Mesenchymal stem cell (in vitro differentiated cells and primary cell): ENCODE measurements around the gene TMEM182.

Experiments
- DNase-seq: peaks from one replicate; pipeline ENCODE4 v3.0.0-alpha.2; 2013
- H2AFZ ChIP-seq: one replicate; pipeline ENCODE4 v1.6.1; 2013; ENCODE audit warnings: low read depth, mild to moderate bottlenecking, control low read depth, inconsistent platforms, low read length, moderate library complexity
- H2AK5ac ChIP-seq: 2 replicates; pipeline ENCODE4 v1.6.1; 2013; ENCODE audit warnings: low read length, moderate library complexity, mild to moderate bottlenecking, inconsistent platforms; ENCODE audit not compliant: severe bottlenecking
- H2BK120ac ChIP-seq: one replicate; pipeline ENCODE4 v1.6.1; 2013; ENCODE audit warnings: low read depth, mild to moderate bottlenecking, inconsistent platforms, low read length, moderate library complexity
- H2BK12ac ChIP-seq, 2 experiments: one replicate each; pipeline ENCODE4 v1.6.1; 2013; ENCODE audit warnings: inconsistent platforms in 2 of 2, low read length in 2 of 2, mild to moderate bottlenecking in 2 of 2, moderate library complexity in 2 of 2, control low read depth in 1 of 2
- H2BK15ac ChIP-seq: one replicate; pipeline ENCODE4 v1.6.1; 2013; ENCODE audit warnings: mild to moderate bottlenecking, low read depth, inconsistent platforms; ENCODE audit not compliant: poor library complexity, severe bottlenecking
- H2BK5ac ChIP-seq: 2 replicates; pipeline ENCODE4 v1.6.1; 2013; ENCODE audit warnings: low read depth, mild to moderate bottlenecking, low read length, control low read depth, inconsistent platforms; ENCODE audit not compliant: poor library complexity, severe bottlenecking
- H3K14ac ChIP-seq, 2 experiments: one replicate each; pipeline ENCODE4 v1.6.1; 2013; ENCODE audit warnings: inconsistent platforms in 2 of 2, low read length in 2 of 2, control low read depth in 1 of 2, mild to moderate bottlenecking in 1 of 2, moderate library complexity in 1 of 2
- H3K18ac ChIP-seq, 2 experiments: one replicate each; pipeline ENCODE4 v1.6.1; 2013; ENCODE audit warnings: inconsistent platforms in 2 of 2, low read length in 2 of 2, control low read depth in 1 of 2, low read depth in 1 of 2, mild to moderate bottlenecking in 1 of 2
- H3K23ac ChIP-seq, 2 experiments: one replicate each; pipeline ENCODE4 v1.6.1; 2013; ENCODE audit warnings: inconsistent platforms in 2 of 2, low read length in 2 of 2, mild to moderate bottlenecking in 2 of 2, moderate library complexity in 2 of 2, control low read depth in 1 of 2
- H3K27ac ChIP-seq: 2 replicates; pipeline ENCODE4 v1.5.1; 2013; ENCODE audit warnings: mild to moderate bottlenecking, moderate library complexity, low read length, control low read depth, inconsistent platforms; ENCODE audit not compliant: poor library complexity, severe bottlenecking
- H3K27me3 ChIP-seq, 2 experiments: 2 replicates each; pipeline versions ENCODE4 v1.6.1 to v1.7.0; 2013; ENCODE audit warnings: low read length in 2 of 2, mild to moderate bottlenecking in 2 of 2, moderate library complexity in 2 of 2, control low read depth in 1 of 2, inconsistent platforms in 1 of 2; ENCODE audit not compliant: control insufficient read depth in 1 of 2, insufficient read depth in 1 of 2
- H3K36me3 ChIP-seq, 2 experiments: 2 replicates each; pipeline versions ENCODE4 v1.6.1 to v1.7.0; 2013; ENCODE audit warnings: low read length in 2 of 2, control low read depth in 1 of 2, inconsistent platforms in 1 of 2, low read depth in 1 of 2, mild to moderate bottlenecking in 1 of 2; ENCODE audit not compliant: insufficient read depth in 2 of 2, control insufficient read depth in 1 of 2
- H3K4ac ChIP-seq, 2 experiments: one replicate each; pipeline ENCODE4 v1.6.1; 2013; ENCODE audit warnings: inconsistent platforms in 2 of 2, low read length in 2 of 2, mild to moderate bottlenecking in 2 of 2, moderate library complexity in 2 of 2, control low read depth in 1 of 2, low read depth in 1 of 2
- H3K4me1 ChIP-seq: 2 replicates; pipeline ENCODE4 v1.6.1; 2013; ENCODE audit warnings: low read depth, low read length, control low read depth; ENCODE audit not compliant: control insufficient read depth, insufficient read depth
- H3K4me2 ChIP-seq: 2 replicates; pipeline ENCODE4 v1.6.1; 2013; ENCODE audit warnings: low read length, mild to moderate bottlenecking, inconsistent platforms; ENCODE audit not compliant: poor library complexity, severe bottlenecking
- H3K4me3 ChIP-seq, 2 experiments: 2 replicates each; pipeline versions ENCODE4 v1.5.1 to v1.7.0; 2013; ENCODE audit warnings: low read length in 2 of 2, mild to moderate bottlenecking in 2 of 2, control low read depth in 1 of 2, low read depth in 1 of 2; ENCODE audit not compliant: insufficient read depth in 1 of 2
- H3K79me1 ChIP-seq: replicated peaks from 2 replicates; pipeline ENCODE4 v1.6.1; 2013; ENCODE audit warnings: mild to moderate bottlenecking, control low read depth, low read length, inconsistent platforms; ENCODE audit not compliant: poor library complexity, severe bottlenecking
- H3K9ac ChIP-seq: 2 replicates; pipeline ENCODE4 v1.7.0; 2013; ENCODE audit warnings: mild to moderate bottlenecking, low read length, moderate library complexity
- H3K9me3 ChIP-seq: 2 replicates; pipeline ENCODE4 v1.7.0; 2013; ENCODE audit warnings: mild to moderate bottlenecking, low read length; ENCODE audit not compliant: control insufficient read depth
- H4K8ac ChIP-seq: one replicate; pipeline ENCODE4 v1.6.1; 2013; ENCODE audit warnings: inconsistent platforms, mild to moderate bottlenecking, low read length, moderate library complexity
- H4K91ac ChIP-seq: one replicate; pipeline ENCODE4 v1.6.1; 2013; ENCODE audit warnings: mild to moderate bottlenecking, low read length, inconsistent platforms
- WGBS: methylation state at CpG from one replicate; pipeline ENCODE4 v1.1.7; 2013; ENCODE audit warnings: mixed read lengths; 5-methylcytosine and 5-hydroxymethylcytosine counted together

The TMEM182 gene

DNA sequence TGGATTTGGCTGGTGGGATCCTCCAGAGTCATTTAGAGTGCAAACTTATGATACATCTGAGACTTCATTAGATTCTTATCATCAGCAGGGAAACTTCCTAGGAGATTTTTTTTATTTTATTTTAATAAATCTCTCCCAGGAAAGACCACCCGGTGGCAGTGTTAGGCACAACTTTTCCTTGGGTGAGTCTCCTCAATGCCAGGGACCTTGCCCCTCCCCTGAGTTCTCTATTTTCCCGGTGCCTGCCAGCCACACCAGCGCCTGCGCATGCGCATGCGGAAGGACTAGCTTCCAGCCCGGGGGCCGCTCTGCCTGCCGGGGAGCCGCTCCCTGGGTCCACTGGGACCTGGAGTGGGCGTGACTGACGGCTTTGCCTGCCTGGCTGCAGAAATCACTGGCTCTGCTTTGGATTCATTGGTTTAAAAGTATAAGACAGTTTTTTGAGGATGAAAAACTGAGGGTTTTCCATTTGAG, 86.6 kb downstream of the TMEM182 start:
- no peak overlapping the region for H2AK5ac ChIP-seq
- H2BK15ac ChIP-seq = no peak overlapping the region
- H3K4ac ChIP-seq = no peak overlapping the region
- no peak overlapping the region for H3K14ac ChIP-seq
- peaks cover 0 to 25% of the 10 kb centered on the region in 2 experiments for H3K27me3 ChIP-seq
- H3K4me2 ChIP-seq = peak overlapping the region; percentile 67
- no peaks in the 10 kb centered on the region for H3K9me3 ChIP-seq
- H2BK12ac ChIP-seq = no peak overlapping the region
- no peak overlapping the region for H3K18ac ChIP-seq
- H2AFZ ChIP-seq = no peak overlapping the region
- 13% methylated on average over 12 of the region's 12 CpGs for WGBS
- DNase-seq = peak; percentile 21
- H3K4me1 ChIP-seq = peaks cover 2% of the 10 kb centered on the region
- H4K91ac ChIP-seq = no peak overlapping the region
- H3K79me1 ChIP-seq = no peaks in the 10 kb centered on the region
- H2BK120ac ChIP-seq = no peak overlapping the region
- H3K27ac ChIP-seq = no peak overlapping the region
- H3K9ac ChIP-seq = peak overlapping the region; percentile 38
- H2BK5ac ChIP-seq = no peak overlapping the region
- H4K8ac ChIP-seq = no peak overlapping the region
- peak overlapping the region in 1 of 2 experiments; percentile 50 for H3K4me3 ChIP-seq
- H3K23ac ChIP-seq = no peak overlapping the region
- no peaks in the 10 kb centered on the region for H3K36me3 ChIP-seq

DNA sequence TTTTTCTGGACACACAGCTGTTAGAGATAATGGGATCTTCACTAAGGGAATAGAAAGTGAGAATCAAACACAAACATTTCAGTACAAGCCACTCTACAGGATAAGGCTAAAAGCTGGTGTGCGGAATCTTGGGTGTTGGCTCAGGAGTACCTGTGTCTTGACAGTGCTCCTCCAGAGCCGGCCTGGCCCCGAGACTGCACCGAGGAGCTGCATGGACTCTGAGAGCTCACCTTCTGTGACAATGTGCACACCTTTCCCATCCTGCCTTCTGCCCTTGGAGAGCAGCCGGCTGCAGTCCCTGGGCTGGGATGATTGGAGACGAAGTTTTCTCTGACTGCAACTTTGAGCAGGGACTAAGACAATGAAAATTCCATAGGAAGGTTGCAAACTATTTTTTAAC, 89.1 kb downstream of the TMEM182 start:
- no peak overlapping the region for H2BK5ac ChIP-seq
- no peak overlapping the region for H2AK5ac ChIP-seq
- no peaks in the 10 kb centered on the region for H3K79me1 ChIP-seq
- no peak overlapping the region for H3K4me2 ChIP-seq
- no peaks in the 10 kb centered on the region for H3K9me3 ChIP-seq
- H4K8ac ChIP-seq = no peak overlapping the region
- H3K18ac ChIP-seq = no peak overlapping the region
- H3K4ac ChIP-seq = no peak overlapping the region
- no peak overlapping the region for H3K9ac ChIP-seq
- no peak overlapping the region for H4K91ac ChIP-seq
- H2BK12ac ChIP-seq = no peak overlapping the region
- DNase-seq = no peak
- no peak overlapping the region for H2AFZ ChIP-seq
- no peak overlapping the region for H3K4me3 ChIP-seq
- H2BK15ac ChIP-seq = no peak overlapping the region
- no peak overlapping the region for H3K14ac ChIP-seq
- WGBS = 88% methylated on average over 5 of the region's 6 CpGs
- no peak overlapping the region for H3K23ac ChIP-seq
- H3K36me3 ChIP-seq = no peaks in the 10 kb centered on the region
- no peak overlapping the region for H3K27ac ChIP-seq
- peaks cover 0 to 23% of the 10 kb centered on the region in 2 experiments for H3K27me3 ChIP-seq
- peaks cover 2% of the 10 kb centered on the region for H3K4me1 ChIP-seq
- H2BK120ac ChIP-seq = no peak overlapping the region

DNA sequence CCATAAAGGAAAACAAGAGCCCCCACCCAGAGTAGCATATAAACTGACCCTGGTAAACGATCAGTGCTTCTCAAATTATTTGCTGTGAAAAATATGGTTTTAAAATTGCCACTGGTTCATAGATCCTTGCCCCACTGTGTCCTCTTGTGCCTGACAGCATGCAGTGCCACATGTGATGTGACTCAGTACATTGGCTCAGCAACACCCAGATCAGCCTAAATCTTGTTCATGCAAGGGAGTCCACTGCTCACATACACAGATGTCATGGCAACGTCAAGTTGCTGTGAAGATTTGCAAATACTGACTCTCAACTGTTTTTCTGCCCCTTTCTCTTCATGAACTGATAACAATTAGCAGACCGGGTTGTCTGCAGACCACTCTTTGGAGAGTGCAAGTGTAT, 91.0 kb downstream of the TMEM182 start:
- WGBS = 71% methylated on average over 3 of the region's 3 CpGs
- no peak overlapping the region for H3K4me2 ChIP-seq

More for the DNA sequence above, 91.0 kb downstream of the TMEM182 start:
- H2BK15ac ChIP-seq = no peak overlapping the region
- DNase-seq = no peak
- no peak overlapping the region for H2AFZ ChIP-seq
- no peak overlapping the region for H2BK120ac ChIP-seq
- no peak overlapping the region for H2BK12ac ChIP-seq
- no peak overlapping the region for H3K14ac ChIP-seq
- H3K36me3 ChIP-seq = no peaks in the 10 kb centered on the region
- H3K79me1 ChIP-seq = no peaks in the 10 kb centered on the region
- no peak overlapping the region for H2BK5ac ChIP-seq
- no peak overlapping the region for H2AK5ac ChIP-seq
- H3K27me3 ChIP-seq = peaks cover 0 to 23% of the 10 kb centered on the region in 2 experiments
- H3K4me3 ChIP-seq = no peak overlapping the region
- no peak overlapping the region for H3K27ac ChIP-seq
- H3K9me3 ChIP-seq = no peaks in the 10 kb centered on the region
- H3K18ac ChIP-seq = no peak overlapping the region
- H3K4ac ChIP-seq = no peak overlapping the region
- H4K8ac ChIP-seq = no peak overlapping the region
- H3K23ac ChIP-seq = no peak overlapping the region
- H3K9ac ChIP-seq = no peak overlapping the region
- no peak overlapping the region for H4K91ac ChIP-seq
- peaks cover 2% of the 10 kb centered on the region for H3K4me1 ChIP-seq
